Measurements from ENCODE around the gene IDH3A.

- TF ChIP-seq CTCF (IDR thresholded peaks at IDR 0.05) (no peak), POLR2A (IDR thresholded peaks at IDR 0.05) (no peak)
These were observed 22.8 kb downstream of the IDH3A start for GRCh38 chr15:78171864-78172472.

All from thyroid gland (tissue), 4 donors.